HG03095 (cell line): ENCODE results near the gene CYBA.

Source experiments
- ATAC-seq: cut with Tn5 transposase; IDR thresholded peaks from one replicate; pipeline ENCODE4 v1.9.1; 2021; ENCODE audit warnings: moderate library complexity; ENCODE audit not compliant: unreplicated experiment

Gene CYBA

GRCh38 chr16:88650749-88651275 is at the start of gene CYBA:
Gene CYBA (minus strand): TSS chr16:88651053. CDS start chr16:88651013, 40 bp downstream.
- ATAC-seq: peak; percentile 63

GRCh38 chr16:88700322-88700635 is 49.4 kb upstream of the CYBA start:
- ATAC-seq: no peak

- ATAC-seq: no peak
Observed at GRCh38 chr16:88699180-88699579, 48.3 kb upstream of the CYBA start.

GRCh38 chr16:88698646-88699045 is 47.8 kb upstream of the CYBA start:
- no peak for ATAC-seq

GRCh38 chr16:88697831-88698615 is 47.2 kb upstream of the CYBA start:
- no peak for ATAC-seq

- no peak for ATAC-seq
Observed at GRCh38 chr16:88697116-88697830, 46.4 kb upstream of the CYBA start.

- ATAC-seq: no peak
Observed at GRCh38 chr16:88696441-88696840, 45.6 kb upstream of the CYBA start.

- no peak for ATAC-seq
Observed at GRCh38 chr16:88695753-88696152, 44.9 kb upstream of the CYBA start.

GRCh38 chr16:88695218-88695617 is 44.4 kb upstream of the CYBA start:
- no peak for ATAC-seq

- no peak for ATAC-seq
Observed at GRCh38 chr16:88694221-88695087, 43.6 kb upstream of the CYBA start.

GRCh38 chr16:88693420-88694177 is 42.7 kb upstream of the CYBA start:
- ATAC-seq: no peak

- ATAC-seq: no peak
Observed at GRCh38 chr16:88692861-88693260, 42.0 kb upstream of the CYBA start.

- no peak for ATAC-seq
Observed at GRCh38 chr16:88691924-88692560, 41.2 kb upstream of the CYBA start.

GRCh38 chr16:88691129-88691813 is 40.4 kb upstream of the CYBA start:
- ATAC-seq: no peak

- no peak for ATAC-seq
Observed at GRCh38 chr16:88690341-88691128, 39.7 kb upstream of the CYBA start.

- ATAC-seq: no peak
Observed at GRCh38 chr16:88688013-88688778, 37.3 kb upstream of the CYBA start.

- no peak for ATAC-seq
Observed at GRCh38 chr16:88687676-88688012, 36.8 kb upstream of the CYBA start.

GRCh38 chr16:88687254-88687576 is 36.4 kb upstream of the CYBA start:
- no peak for ATAC-seq
